ENCODE measurements around the gene ACTR10.
A peak's percentile ranks its signal among the peaks of the same experiment; 100 is the strongest.
"Not testable (repeated sequence)": the region's sequence is repeated elsewhere in the genome, so short reads cannot be mapped to it uniquely, and the experiment has no call there.

The ACTR10 gene

DNA sequence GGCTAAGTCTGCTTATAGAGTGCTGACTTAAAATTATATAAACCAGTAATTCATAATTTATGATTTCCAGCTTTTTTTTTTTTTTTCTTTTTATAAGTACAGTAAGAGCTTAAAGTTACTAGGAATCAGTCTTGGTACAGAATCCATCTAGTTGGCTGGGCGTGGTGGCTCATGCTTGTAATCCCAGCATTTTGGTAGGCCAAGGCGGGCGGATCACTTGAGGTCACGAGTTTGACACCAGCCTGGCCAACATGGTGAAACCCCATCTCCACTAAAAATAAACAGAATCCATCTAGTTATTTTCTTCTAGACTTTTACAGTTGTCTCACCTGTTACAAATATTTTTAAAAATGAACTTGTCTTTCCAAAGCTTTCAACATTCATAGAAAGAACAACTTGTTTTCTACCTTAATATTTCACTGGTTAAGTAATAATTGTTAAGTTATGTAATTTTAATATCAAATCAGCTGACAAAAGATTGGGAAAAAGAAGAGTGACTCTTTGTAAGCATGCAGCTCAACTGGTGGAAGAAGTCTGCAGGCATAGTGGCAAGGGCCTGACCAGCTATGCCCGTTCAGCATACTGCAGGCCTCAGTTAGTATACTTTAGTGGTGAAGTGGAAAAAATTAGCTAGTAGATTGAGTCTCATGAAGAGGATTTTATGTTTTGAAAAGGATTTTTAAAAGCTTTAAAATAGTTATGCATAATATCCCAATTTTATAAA, 27.3 kb downstream of the ACTR10 start:
- no peak for DNase-seq

DNA sequence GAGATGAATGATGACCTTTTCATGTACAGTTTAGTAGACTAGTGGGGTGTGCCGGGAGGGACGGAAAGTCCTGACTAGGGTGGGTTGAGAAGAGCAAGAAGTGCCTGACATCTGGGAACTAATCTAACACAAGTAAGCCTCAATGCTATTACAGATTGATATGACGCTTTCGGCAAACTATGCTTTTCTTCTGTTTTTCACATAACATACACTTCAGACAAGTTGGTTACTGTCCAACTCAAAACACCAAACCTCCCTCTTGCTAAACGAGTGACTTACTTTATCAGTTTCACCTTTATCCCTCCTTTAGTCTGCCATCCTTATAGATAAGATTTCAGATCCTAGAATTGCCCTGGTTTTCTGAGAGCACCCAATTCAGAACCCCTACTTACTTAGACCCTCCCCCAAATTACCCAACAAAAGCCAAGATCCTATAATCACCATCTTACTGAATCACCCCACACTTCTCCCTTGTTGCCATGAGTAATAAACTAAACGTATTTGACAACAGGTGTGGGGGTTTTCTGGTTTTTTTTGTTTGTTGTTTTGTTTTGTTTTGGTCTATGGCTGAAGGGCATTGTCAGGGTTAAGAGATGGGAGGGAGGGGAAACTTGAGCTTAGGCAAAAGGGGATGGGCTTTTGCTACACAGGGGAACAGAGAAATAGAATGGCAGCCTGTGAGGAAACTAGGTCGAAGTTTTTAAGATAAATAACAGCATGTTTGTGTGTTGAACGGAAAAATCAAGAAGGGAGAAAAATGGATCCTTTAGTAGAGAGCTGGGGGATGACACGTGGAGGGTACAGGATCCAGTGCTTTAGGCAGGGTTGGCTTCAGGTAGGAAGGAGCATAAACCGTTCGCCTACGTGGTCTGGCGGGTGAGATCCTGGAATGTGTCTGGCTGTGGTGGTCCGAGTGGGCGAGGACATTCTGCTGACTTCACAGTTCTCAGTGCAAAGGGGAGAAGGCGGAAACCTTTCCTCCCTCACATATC, 38.6 kb downstream of the ACTR10 start:
- DNase-seq: no peak

- no peak for DNase-seq
Measured at GRCh38 chr14:58239244-58240195, 39.6 kb downstream of the ACTR10 start.

DNA sequence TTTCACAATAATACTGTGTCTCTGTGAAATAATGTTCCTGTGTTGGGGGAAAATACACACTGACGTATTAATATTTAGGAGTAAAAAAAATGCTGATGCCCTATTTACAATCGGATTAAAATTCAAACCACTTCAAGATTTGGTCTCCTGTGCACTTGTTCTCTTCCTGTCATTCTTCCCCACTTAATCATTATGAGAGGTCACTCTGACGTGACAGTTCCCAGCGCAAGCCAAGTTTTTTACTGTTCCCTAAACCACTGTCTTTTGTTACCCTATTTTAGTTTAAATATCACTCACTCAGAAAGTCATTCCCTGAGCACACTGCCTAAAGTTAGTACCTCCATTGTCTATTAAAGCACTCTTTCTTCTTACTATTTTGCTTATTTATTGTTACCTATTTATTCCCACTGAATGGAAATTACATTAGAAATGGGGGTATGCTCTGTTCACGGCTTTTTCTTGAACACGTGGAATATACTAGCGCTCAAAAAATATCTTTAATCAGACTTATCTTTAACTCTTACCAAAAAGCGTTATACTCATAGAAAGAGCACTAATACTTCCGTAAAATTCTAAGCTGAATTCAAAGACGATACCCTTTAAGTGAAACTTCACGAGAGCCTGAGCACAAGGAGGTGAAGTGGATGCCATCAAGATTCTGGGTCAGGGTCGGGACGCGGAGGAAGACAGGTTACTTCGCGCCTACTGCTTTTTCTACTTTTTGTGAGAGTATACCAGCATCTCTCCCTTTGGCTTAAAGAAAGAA, 44.0 kb downstream of the ACTR10 start:
- no peak for DNase-seq

DNA sequence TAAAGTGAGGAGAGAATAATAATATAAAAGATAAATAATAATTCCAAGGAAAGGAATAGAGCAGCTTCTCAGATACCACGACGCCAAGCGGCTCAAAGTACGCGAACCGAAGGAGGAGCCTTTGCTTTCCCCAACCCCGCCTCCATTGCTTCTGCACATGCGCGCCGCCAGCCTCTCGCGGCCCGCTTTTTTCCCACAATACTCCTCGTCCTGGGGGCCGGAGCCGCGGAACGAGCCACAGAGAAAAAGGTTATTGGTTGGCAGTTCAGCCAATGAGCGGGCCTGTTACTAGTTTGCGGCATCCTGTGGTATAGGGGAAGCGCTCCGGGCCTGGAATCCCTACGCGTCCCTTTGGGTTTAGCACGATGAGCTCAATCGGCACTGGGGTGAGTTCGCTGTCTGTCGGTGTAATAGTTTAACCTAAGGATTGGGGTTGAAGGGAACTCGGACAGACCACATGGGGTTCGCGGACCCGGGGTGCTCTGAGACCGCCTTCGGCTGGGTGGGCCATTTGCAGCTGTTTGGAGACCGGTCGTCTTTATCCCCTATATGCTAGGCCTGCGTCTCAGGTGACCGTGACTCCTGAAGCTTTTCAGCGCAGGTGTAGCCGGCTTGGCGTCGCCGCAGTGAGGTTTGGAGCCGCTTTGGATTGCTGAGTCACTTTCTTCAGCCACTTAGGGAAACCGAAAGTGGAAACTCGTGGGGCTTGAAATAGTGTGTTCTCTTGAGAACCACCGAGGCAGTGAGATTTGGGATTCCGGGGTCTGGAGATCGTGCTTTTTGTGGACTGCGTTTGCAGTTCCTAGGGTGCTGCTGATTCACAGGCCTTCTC, 44.8 kb downstream of the ACTR10 start, which contains the start of gene PSMA3:
TSS of gene PSMA3 (plus strand) at position 288 of the 832 bp plus-strand sequence. CDS start at position 366, 78 bp downstream.
- peak; percentile 92 for DNase-seq

GRCh38 chr14:58245562-58245961, 45.6 kb downstream of the ACTR10 start:
- no peak for DNase-seq

DNA sequence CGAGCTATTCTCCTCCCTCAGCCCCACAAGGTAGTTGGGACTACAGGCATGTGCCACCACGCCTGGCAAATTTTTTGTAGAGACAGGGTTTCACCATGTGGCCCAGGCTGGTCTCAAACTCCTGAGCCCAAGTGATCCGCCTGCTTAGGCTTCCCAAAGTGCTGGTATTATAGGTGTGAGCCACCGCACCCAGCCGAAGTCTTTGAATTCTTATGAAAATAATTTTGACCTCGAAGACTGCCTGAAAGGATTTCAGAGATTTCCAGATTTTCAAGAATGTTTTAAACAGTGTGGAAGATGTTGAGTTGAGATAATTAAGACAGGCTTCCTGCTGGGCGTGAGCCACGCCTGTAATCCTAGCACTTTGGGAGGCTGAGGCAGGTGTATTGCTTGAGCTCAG, 49.7 kb downstream of the ACTR10 start:
- DNase-seq: no peak

DNA sequence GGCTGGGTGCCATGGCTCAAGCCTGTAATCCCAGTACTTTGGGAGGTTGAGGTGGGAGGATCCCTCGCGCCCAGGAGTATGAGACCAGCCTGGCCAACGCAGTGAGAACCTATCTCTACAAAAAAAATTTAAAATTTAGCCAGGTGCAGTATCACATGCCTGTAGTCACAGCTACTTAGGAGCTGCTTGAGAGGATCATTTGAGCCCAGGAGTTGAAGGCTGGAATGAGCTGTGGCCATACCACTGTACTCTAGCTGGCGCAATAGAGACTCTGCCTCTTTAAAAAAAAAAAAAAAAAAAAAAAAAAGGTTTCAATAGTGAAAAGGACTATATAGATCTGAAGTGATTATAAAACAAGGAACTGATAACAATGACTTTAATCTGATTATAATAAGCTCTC, 58.2 kb downstream of the ACTR10 start:
- no peak for DNase-seq

GRCh38 chr14:58262005-58262404, 62.1 kb downstream of the ACTR10 start:
- not testable (repeated sequence) for DNase-seq

DNA sequence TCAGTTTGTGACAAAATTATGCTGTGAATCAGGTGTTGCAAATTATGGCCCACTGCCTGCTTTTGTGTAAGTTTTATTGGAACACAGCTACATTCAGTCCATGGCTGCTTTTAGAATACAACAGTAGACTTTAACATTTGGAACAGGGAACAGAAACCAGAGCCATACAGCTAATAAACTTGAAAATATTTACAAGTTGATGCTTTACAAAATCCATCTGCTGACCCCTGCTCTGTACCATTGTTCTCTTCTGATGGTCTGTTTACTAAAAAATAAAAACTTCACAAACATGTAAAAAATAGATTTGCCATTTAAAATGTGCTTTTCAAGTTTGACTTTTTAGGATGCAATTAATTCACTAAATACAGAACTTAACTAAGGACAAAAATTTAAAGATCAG, 65.5 kb downstream of the ACTR10 start:
- DNase-seq: no peak

DNA sequence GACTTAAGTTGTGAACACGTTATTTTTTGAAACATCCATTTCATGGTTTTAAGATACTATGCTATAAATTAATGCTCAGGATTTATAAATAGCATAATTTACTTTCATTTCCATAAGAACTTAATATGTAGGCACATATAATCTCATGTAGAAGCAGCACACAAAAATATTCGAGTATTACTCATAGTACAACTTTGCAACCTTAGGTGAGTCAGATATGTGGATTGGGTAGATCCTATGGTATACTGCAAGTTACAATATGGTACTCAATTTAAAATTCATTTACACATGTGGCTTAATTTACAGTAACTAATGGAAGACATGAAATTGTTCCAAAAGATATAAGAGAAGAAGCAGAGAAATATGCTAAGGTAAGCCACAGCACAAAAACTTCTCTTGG, 70.7 kb downstream of the ACTR10 start:
- no peak for DNase-seq

- no peak for DNase-seq
Measured at GRCh38 chr14:58272588-58273372, 72.8 kb downstream of the ACTR10 start.

- DNase-seq: no peak
Measured at GRCh38 chr14:58274881-58275280, 74.9 kb downstream of the ACTR10 start.

DNA sequence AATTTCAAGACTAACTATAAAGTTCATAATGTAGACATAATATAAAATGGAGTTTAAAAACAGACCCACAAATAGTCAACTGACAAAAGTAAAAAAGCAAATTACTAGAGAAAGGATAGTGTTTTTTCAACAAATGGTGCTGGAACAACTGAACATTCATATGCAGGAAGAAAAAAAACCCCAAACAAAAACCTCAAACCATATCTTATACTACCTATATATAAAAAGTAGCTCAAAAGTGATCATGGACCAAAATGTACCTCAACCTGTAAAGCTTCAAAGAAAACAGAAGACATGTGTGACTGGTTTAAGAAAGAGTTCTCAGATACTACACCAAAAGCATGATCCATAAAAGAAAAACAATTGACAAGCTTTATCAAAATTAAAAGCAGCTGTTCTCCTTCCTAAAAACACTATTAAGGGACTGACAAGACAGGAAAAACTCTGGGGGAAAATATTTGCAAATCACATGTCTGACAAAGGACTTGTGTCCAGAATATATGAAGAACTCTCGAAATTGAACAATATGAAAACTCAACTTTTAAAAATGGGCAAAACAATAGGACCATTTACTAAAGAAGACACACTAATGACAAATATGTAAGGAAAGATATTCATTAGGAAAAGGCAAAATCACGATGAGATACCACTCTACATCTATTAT, 75.7 kb downstream of the ACTR10 start:
- DNase-seq: no peak

GRCh38 chr14:58276208-58276607, 76.3 kb downstream of the ACTR10 start:
- no peak for DNase-seq

DNA sequence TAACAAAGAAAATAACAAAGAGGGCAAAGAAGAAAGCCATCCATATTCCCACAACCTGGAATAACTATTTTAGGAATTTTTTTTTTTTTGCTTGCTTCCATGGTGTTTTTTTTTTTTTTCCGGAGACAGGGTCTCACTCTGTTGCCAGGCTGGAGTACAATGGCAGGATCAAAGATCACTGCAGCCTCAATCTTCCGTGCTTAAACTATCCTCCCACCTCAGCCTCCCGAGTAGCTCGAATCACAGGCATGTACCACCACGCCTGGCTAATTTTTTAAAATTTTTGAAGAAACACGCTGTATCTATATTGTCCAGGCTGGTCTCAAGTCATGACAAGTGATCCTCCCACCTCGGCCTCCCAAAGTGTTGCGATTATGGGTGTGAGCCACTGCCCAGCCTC, 78.2 kb downstream of the ACTR10 start:
- DNase-seq: no peak

DNA sequence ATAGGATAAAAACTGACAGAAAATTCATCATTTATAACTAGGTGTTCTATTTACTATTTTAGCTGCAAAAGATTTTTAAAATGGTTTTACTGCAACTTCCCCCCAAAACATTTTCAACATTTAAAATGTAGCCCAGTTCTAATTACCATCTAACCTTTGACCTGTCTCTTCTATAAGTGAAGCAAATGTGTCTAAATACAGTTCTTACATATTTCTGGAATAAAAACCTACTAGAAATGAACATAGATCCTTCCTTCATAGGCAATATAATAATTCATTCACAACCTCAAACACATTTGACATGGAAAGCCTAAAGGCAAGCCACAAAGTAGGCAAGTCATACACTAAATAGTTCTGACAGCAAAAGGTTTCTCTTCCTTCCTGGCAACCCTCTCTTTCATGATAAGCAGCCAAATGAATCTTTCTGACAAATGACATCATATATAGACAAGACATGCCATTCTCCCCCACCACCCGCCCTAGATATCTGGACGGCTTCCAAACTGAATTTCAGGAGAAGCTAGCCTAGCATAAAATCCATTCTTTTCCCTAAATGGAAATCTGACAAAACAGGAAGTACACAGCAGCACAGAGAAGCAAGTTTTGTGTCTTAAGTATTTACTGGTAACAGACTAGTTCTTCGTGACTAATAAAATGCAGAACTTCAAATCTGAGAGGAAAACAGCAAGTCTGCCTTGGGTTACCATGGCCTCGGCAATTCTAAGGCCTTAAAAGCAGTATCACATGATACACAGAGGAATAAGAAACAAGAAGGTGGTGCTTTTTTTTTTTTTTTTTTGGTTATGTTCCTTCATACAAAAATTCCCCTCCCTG, 81.2 kb downstream of the ACTR10 start:
- DNase-seq: no peak

GRCh38 chr14:58281969-58282368, 82.0 kb downstream of the ACTR10 start:
- no peak for DNase-seq
